AG04449 (cell line): ENCODE data around the gene GPANK1.

Experiments used
- CTCF ChIA-PET: fragments of 350-600 bp; formaldehyde crosslinking; extraction: SDS; loops from one replicate; lab custom pipeline; 2021; ENCODE audit warnings: antibody characterized with exemption; lab: Yijun Ruan, JAX
- POLR2A ChIA-PET: fragments of 400-600, 350-600 bp; formaldehyde crosslinking; extraction: SDS; loops from one replicate; lab custom pipeline; 2020; ENCODE audit warnings: antibody characterized with exemption, inconsistent platforms; lab: Yijun Ruan, JAX
- DNase-seq: peaks from one replicate; pipeline ENCODE4 v3.0.0-alpha.2; 2010; ENCODE audit warnings: low read depth, low spot score
- H3K4me3 ChIP-seq: 2 replicates; pipeline ENCODE4 v1.5.1; 2011; ENCODE audit warnings: low read depth, mild to moderate bottlenecking, control low read depth, low read length
- CTCF ChIP-seq: IDR thresholded peaks from one replicate; pipeline ENCODE4 v1.5.1; 2011; ENCODE audit warnings: mild to moderate bottlenecking, moderate library complexity, low read length, control low read depth, inconsistent platforms; ENCODE audit not compliant: insufficient read depth; ENCODE audit errors: missing control alignments

The GPANK1 gene

GRCh38 chr6:31631681-31632278 is 33.0 kb downstream of the GPANK1 start:
- TF ChIP-seq CTCF, result no peak
- POLR2A ChIA-PET, result no interaction called here

GRCh38 chr6:31631209-31631608 is 33.6 kb downstream of the GPANK1 start:
- DNase-seq, result no peak
- CTCF ChIA-PET, result no interaction called here
- no peak for TF ChIP-seq CTCF
- POLR2A ChIA-PET, result no interaction called here
- no peak overlapping the region for H3K4me3 ChIP-seq

More at GRCh38 chr6:31631681-31632278, 33.0 kb downstream of the GPANK1 start:
- CTCF ChIA-PET, result no interaction called here
- no peak for DNase-seq
- H3K4me3 ChIP-seq, result no peak overlapping the region

- no peak for TF ChIP-seq CTCF
- ChIA-PET CTCF (no interaction called here), POLR2A (no interaction called here)
- DNase-seq, result no peak
- no peak overlapping the region for H3K4me3 ChIP-seq
Measured at GRCh38 chr6:31630177-31630934, 34.4 kb downstream of the GPANK1 start.

- no peak for DNase-seq
- CTCF ChIA-PET, result no interaction called here
- TF ChIP-seq CTCF, result no peak
- POLR2A ChIA-PET, result no interaction called here
- no peak overlapping the region for H3K4me3 ChIP-seq
Measured at GRCh38 chr6:31629014-31629413, 35.8 kb downstream of the GPANK1 start.

- no peak for TF ChIP-seq CTCF
- no peak for DNase-seq
- no peak overlapping the region for H3K4me3 ChIP-seq
- ChIA-PET POLR2A (interaction anchor here (1.8 kb wide), 1 partner anchor 12 kb away, joined by 9 read pairs; no protein-coding TSS in a partner anchor), CTCF (interaction anchor here (0.6 to 3.1 kb wide), 3 partner anchors 8 to 35 kb away, joined by 3 to 11 read pairs (median 3); no protein-coding TSS in a partner anchor)
Measured at GRCh38 chr6:31627690-31628287, 37.0 kb downstream of the GPANK1 start.

GRCh38 chr6:31626952-31627351 is 37.8 kb downstream of the GPANK1 start:
- no peak overlapping the region for H3K4me3 ChIP-seq
- ChIA-PET CTCF (interaction anchor here (0.6 to 3.1 kb wide), 4 partner anchors 9 to 49 kb away, joined by 3 to 11 read pairs (median 3); no protein-coding TSS in a partner anchor), POLR2A (interaction anchor here (1.0 to 1.8 kb wide), 2 partner anchors 12 to 25 kb away, joined by 3 to 9 read pairs; no protein-coding TSS in a partner anchor)
- no peak for DNase-seq
- no peak for TF ChIP-seq CTCF
